ENCODE data around the gene TMEM263. TPM values are rescaled to one million over a fixed set of nuclear protein-coding genes. Genes with fewer than 3 reads are reported as not detected.

The TMEM263 gene
- total and polyA plus RNA-seq, 2 experiments from 2014 or later = 7.1 to 10.4 TPM

DNA sequence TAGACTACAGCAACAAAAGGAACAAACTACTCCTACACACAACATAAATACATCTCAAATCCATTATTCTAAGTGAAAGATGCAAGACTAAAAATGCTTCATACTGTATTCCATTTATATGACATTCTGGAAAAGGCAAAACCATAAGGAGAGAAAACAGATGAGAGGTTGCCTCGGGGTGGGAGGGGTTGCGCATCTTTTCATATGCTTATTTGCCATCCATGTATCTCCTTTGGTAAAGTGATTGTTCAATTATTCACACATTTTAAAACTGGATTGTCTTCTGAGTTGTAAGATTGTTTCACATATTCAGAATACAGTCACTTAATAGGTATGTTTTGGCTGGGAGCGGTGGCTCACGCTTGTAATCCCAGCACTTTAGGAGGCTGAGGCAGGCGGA is 5.1 kb upstream of the TMEM263 start:
- Histone ChIP-seq H3K4me1 (ENCODE audit: insufficient read depth) (peaks cover 4% of the 10 kb centered on the region; the same call in 1 of the 2 replicates), H3K4me2 (no peak overlapping the region), H3K4me3 (no peak overlapping the region), H3K79me2 (replicated peaks; ENCODE audit: insufficient read depth) (no peaks in the 10 kb centered on the region), H3K27ac (ENCODE audit: low read depth) (no peak overlapping the region), H2AFZ (no peak overlapping the region), H3F3A (replicated peaks; ENCODE audit: low read depth) (0 out of 2 replicates have a peak, but pooled peaks cover 6% of the 10 kb centered on the region), H3K27me3 (ENCODE audit: insufficient read depth) (peaks cover 19% of the 10 kb centered on the region), H3K9me2 (ENCODE audit: insufficient read depth) (0 out of 2 replicates have a peak, but pooled peaks cover 2% of the 10 kb centered on the region), H4K20me1 (replicated peaks; ENCODE audit: insufficient read depth) (no peaks in the 10 kb centered on the region), H3K36me3 (ENCODE audit: insufficient read depth) (no peaks in the 10 kb centered on the region; the same call in 1 of the 2 replicates)
- no peak overlapping the region for H3K27ac Mint-ChIP-seq
- H3K4me1 Mint-ChIP-seq = no peaks in the 10 kb centered on the region
- H3K27me3 Mint-ChIP-seq (ENCODE audit: insufficient read depth, low read depth, poor library complexity) = peaks cover 8% of the 10 kb centered on the region
- peaks cover 41% of the 10 kb centered on the region for H3K9me3 Mint-ChIP-seq
- no peak overlapping the region for H3K4me3 Mint-ChIP-seq
- H3K36me3 Mint-ChIP-seq (ENCODE audit: low read depth) = peaks cover 4% of the 10 kb centered on the region; the same call in 2 of the 3 replicates
- no peak for DNase-seq (ENCODE audit: low spot score)
- TF ChIP-seq CTCF (conservative IDR thresholded peaks at IDR 0.05; ENCODE audit: low read depth in 2 of 2) = no peak
- no peak for ATAC-seq

DNA sequence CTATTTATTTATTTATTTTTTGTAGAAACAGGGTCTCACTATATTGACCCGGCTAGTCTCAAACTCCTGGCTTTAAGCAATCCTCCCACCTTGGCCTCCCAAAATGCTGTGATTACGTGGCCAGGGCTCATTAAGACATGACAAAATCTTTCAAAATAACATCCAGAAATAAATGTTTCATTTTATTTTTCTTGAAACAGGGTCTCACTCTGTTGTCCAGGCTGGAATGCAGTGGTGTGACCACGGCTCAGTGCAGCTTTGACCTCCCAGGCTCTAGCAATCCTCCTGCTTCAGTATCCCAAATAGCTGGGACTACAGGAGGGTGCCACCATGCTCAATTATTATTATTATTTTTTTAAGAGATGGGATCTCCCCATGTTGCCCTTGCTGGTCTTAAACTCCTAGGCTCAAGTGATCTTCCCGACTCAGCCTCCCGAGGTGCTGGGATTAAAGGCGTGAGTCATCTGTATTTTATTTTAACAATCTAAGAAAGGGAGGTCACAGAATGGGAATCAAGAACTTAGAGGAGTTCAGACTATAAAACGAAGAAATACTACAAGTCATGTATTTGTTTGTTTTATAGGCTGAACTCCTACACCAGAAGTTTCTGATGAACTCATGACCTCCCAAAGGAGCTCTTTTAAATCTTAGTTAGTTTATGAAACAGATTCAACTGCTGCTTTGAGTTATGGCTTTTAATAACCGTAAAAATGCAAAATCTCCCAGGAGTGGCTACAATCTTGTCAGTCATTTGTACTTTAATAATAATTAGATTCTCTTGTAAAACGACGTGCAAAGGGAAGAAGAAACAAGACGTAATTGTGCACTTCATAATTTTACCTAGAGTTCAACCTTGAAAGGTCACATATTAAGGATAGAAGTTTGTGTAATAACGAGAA is 2.1 kb upstream of the TMEM263 start:
- Histone ChIP-seq H3K9me2 (ENCODE audit: insufficient read depth) (0 out of 2 replicates have a peak, but pooled peaks cover 2% of the 10 kb centered on the region), H3K27ac (ENCODE audit: low read depth) (no peak overlapping the region), H2AFZ (no peak overlapping the region), H3K4me3 (no peak overlapping the region), H3K4me2 (peak overlapping the region; percentile 88; the same call in 1 of the 2 replicates), H3F3A (replicated peaks; ENCODE audit: low read depth) (0 out of 2 replicates have a peak, but pooled peaks cover 12% of the 10 kb centered on the region), H4K20me1 (replicated peaks; ENCODE audit: insufficient read depth) (no peaks in the 10 kb centered on the region), H3K4me1 (ENCODE audit: insufficient read depth) (peaks cover 10% of the 10 kb centered on the region; the same call in 1 of the 2 replicates), H3K27me3 (ENCODE audit: insufficient read depth) (peaks cover 19% of the 10 kb centered on the region), H3K79me2 (replicated peaks; ENCODE audit: insufficient read depth) (peaks cover 16% of the 10 kb centered on the region), H3K36me3 (ENCODE audit: insufficient read depth) (no peaks in the 10 kb centered on the region)
- H3K27me3 Mint-ChIP-seq (ENCODE audit: insufficient read depth, low read depth, poor library complexity) = peaks cover 11% of the 10 kb centered on the region
- ATAC-seq (no peak), DNase-seq (ENCODE audit: low spot score) (no peak)
- no peaks in the 10 kb centered on the region; the same call in 1 of the 3 replicates for H3K4me1 Mint-ChIP-seq
- H3K27ac Mint-ChIP-seq = no peak overlapping the region
- H3K36me3 Mint-ChIP-seq (ENCODE audit: low read depth) = no peaks in the 10 kb centered on the region; the same call in 2 of the 3 replicates
- no peak overlapping the region for H3K4me3 Mint-ChIP-seq
- peaks cover 13% of the 10 kb centered on the region for H3K9me3 Mint-ChIP-seq
- TF ChIP-seq JUNB (IDR thresholded peaks at IDR 0.05; ENCODE audit: unreplicated experiment) (no peak), ZNF462 (CRISPR knock-in tag; IDR thresholded peaks at IDR 0.05) (no peak), STAT1 (IDR thresholded peaks at IDR 0.05; ENCODE audit: unreplicated experiment) (no peak), CTCF (conservative IDR thresholded peaks at IDR 0.05; ENCODE audit: low read depth in 2 of 2) (no peak), EZH2 (IDR thresholded peaks at IDR 0.05; ENCODE audit: low read depth, unreplicated experiment) (no peak)

Data from GM23338 (cell line).